SK-N-SH (cell line): ENCODE measurements around the gene PNKP. TPM values are rescaled to one million over a fixed set of nuclear protein-coding genes. Genes with fewer than 3 reads are reported as not detected.
A peak's percentile ranks its signal among the peaks of the same experiment; 100 is the strongest.

Experiments
- CTCF ChIA-PET: fragments of 300-600, 350-600 bp; formaldehyde crosslinking; extraction: SDS; loops from one replicate; lab custom pipeline; 2021; lab: Yijun Ruan, JAX
- POLR2A ChIA-PET: fragments of 350-600 bp; sonication (Branson Sonifier 250); formaldehyde crosslinking; extraction: SDS; loops from one replicate; lab custom pipeline; 2020; ENCODE audit warnings: antibody characterized with exemption, inconsistent platforms; lab: Yijun Ruan, JAX
- DNase-seq: peaks from one replicate; pipeline ENCODE4 v3.0.0; 2012
- H2AFZ ChIP-seq: fragments of 200-600 bp; sonication (generic); 2 replicates; pipeline ENCODE4 v1.8.1; 2016; ENCODE audit warnings: antibody characterized with exemption, mild to moderate bottlenecking, low read depth
- H3F3A ChIP-seq: fragments of 200-600 bp; sonication (generic); replicated peaks from 2 replicates; pipeline ENCODE3; 2016; ENCODE audit warnings: antibody characterized with exemption, mild to moderate bottlenecking; ENCODE audit not compliant: insufficient read depth
- H3K27ac ChIP-seq, 2 experiments: fragments of 200-500 bp in 1 of 2; fragments of 200-600 bp in 1 of 2; sonication (Bioruptor generic) in 1 of 2; sonication (generic), shearing (Covaris generic) in 1 of 2; 2 replicates each; pipeline versions ENCODE4 v1.5.1 to v1.6.1; 2014 to 2016; ENCODE audit warnings: low read depth in 2 of 2, inconsistent platforms in 1 of 2, low read length in 1 of 2, mild to moderate bottlenecking in 1 of 2, mixed read lengths in 1 of 2
- H3K27me3 ChIP-seq: fragments of 200-600 bp; sonication (generic), shearing (Covaris generic); 2 replicates; pipeline ENCODE4 v1.6.1; 2016; ENCODE audit warnings: mixed run types; ENCODE audit not compliant: insufficient read depth
- H3K36me3 ChIP-seq, 2 experiments: fragments of 200-500 bp in 1 of 2; fragments of 200-600 bp in 1 of 2; sonication (Bioruptor generic) in 1 of 2; sonication (generic) in 1 of 2; replicated peaks in 1 of 2; 2 replicates each; pipeline versions ENCODE3 to v1.5.1; 2014 to 2016; ENCODE audit warnings: low read length in 1 of 2, mild to moderate bottlenecking in 1 of 2; ENCODE audit not compliant: insufficient read depth in 2 of 2, control insufficient read depth in 1 of 2
- H3K4me1 ChIP-seq, 2 experiments: fragments of 200-500 bp in 1 of 2; fragments of 200-600 bp in 1 of 2; sonication (Bioruptor generic) in 1 of 2; sonication (generic), shearing (Covaris generic) in 1 of 2; 2 replicates each; pipeline versions ENCODE4 v1.5.1 to v1.6.1; 2014 to 2016; ENCODE audit warnings: low read depth in 1 of 2, low read length in 1 of 2, mixed run types in 1 of 2; ENCODE audit not compliant: insufficient read depth in 2 of 2, control insufficient read depth in 1 of 2
- H3K4me2 ChIP-seq: fragments of 200-600 bp; sonication (generic), shearing (Covaris generic); 2 replicates; pipeline ENCODE4 v1.6.1; 2017; ENCODE audit warnings: mixed run types
- H3K4me3 ChIP-seq, 2 experiments: fragments of 200-500 bp in 1 of 2; fragments of 200-600 bp in 1 of 2; sonication (Bioruptor generic) in 1 of 2; sonication (generic), shearing (Covaris generic) in 1 of 2; 2 replicates each; pipeline versions ENCODE4 v1.5.1 to v1.8.1; 2014 to 2016; ENCODE audit warnings: low read depth in 2 of 2, inconsistent platforms in 1 of 2, low read length in 1 of 2, mild to moderate bottlenecking in 1 of 2, mixed read lengths in 1 of 2, moderate library complexity in 1 of 2
- H3K79me2 ChIP-seq: fragments of 200-600 bp; sonication (generic); 2 replicates; pipeline ENCODE4 v1.8.1; 2017; ENCODE audit warnings: mild to moderate bottlenecking; ENCODE audit not compliant: insufficient read depth
- H3K9ac ChIP-seq: fragments of 200-600 bp; sonication (generic); 2 replicates; pipeline ENCODE4 v1.6.1; 2017; ENCODE audit warnings: mixed run types
- H3K9me2 ChIP-seq: fragments of 200-600 bp; sonication (generic); 2 replicates; pipeline ENCODE4 v1.6.1; 2017; ENCODE audit warnings: mixed run types
- H3K9me3 ChIP-seq: fragments of 200-600 bp; sonication (generic); 2 replicates; pipeline ENCODE4 v1.6.1; 2017; ENCODE audit warnings: mixed run types, mild to moderate bottlenecking, moderate library complexity
- H4K20me1 ChIP-seq: fragments of 200-600 bp; sonication (generic); 2 replicates; pipeline ENCODE4 v1.6.1; 2017; ENCODE audit warnings: mild to moderate bottlenecking, mixed run types; ENCODE audit not compliant: insufficient read depth
- CHD2 ChIP-seq: fragments of 150-350 bp; IDR thresholded peaks from 2 replicates; pipeline ENCODE4 v1.6.1; 2018; ENCODE audit warnings: low read length; ENCODE audit not compliant: partially characterized antibody
- CTCF ChIP-seq: fragments of 200-600 bp; sonication (generic); IDR thresholded peaks from 2 replicates; pipeline ENCODE4 v1.6.1; 2017; ENCODE audit warnings: antibody characterized with exemption, mild to moderate bottlenecking, moderate library complexity
- ELF1 ChIP-seq: IDR thresholded peaks from 2 replicates; pipeline ENCODE4 v1.4.0; 2012
- MEF2A ChIP-seq: IDR thresholded peaks from 2 replicates; pipeline ENCODE4 v1.4.0; 2012; ENCODE audit warnings: low read depth, borderline replicate concordance
- POLR2AphosphoS5 ChIP-seq: IDR thresholded peaks from 2 replicates; pipeline ENCODE4 v1.6.1; 2012; ENCODE audit warnings: low read depth, low read length
- RXRA ChIP-seq: IDR thresholded peaks from 2 replicates; pipeline ENCODE4 v1.4.0; 2012; ENCODE audit warnings: low read depth, mild to moderate bottlenecking, borderline replicate concordance
- TAF1 ChIP-seq: IDR thresholded peaks from 2 replicates; pipeline ENCODE4 v1.6.1; 2012; ENCODE audit warnings: low read depth, mild to moderate bottlenecking, low read length, moderate library complexity, borderline replicate concordance
- TCF12 ChIP-seq: IDR thresholded peaks from 2 replicates; pipeline ENCODE4 v1.4.0; 2012
- TEAD4 ChIP-seq: IDR thresholded peaks from 2 replicates; pipeline ENCODE4 v1.4.0; 2012; ENCODE audit warnings: mild to moderate bottlenecking, borderline replicate concordance; ENCODE audit not compliant: insufficient read depth
- USF1 ChIP-seq: IDR thresholded peaks from 2 replicates; pipeline ENCODE4 v1.4.0; 2012; ENCODE audit warnings: low read depth, borderline replicate concordance
- USF2 ChIP-seq: fragments of 150-350 bp; IDR thresholded peaks from 2 replicates; pipeline ENCODE4 v1.6.1; 2017; ENCODE audit warnings: antibody characterized with exemption, low read length, low read depth, borderline replicate concordance
- YY1 ChIP-seq: IDR thresholded peaks from 2 replicates; pipeline ENCODE4 v1.4.0; 2012; ENCODE audit warnings: low read depth, mild to moderate bottlenecking
- WGBS: methylation state at CpG from one replicate; pipeline ENCODE4 v1.1.6; 2017; ENCODE audit warnings: low lambda C conversion rate; 5-methylcytosine and 5-hydroxymethylcytosine counted together
- polyA plus RNA-seq, 3 experiments: library from polyadenylated mRNA; depleted of rRNA; stranded (reverse); fragments of >200 nt; gene quantifications; 2 replicates each; pipeline ENCODE4 v1.2.3, GENCODE V29; 2012

PNKP gene
- polyA plus RNA-seq, 1 of the 3 experiments (the other 2 are of a cell fraction) = 52.0 TPM

- CTCF ChIA-PET = interaction anchor here (0.6 to 3.4 kb wide), 6 partner anchors 10 to 112 kb away, joined by 3 to 20 read pairs (median 4); partner anchors contain the start of genes AKT1S1, PTOV1 and TBC1D17
- 90% methylated on average over 22 of the region's 24 CpGs for WGBS
- TF ChIP-seq ELF1 (no peak), MEF2A (no peak), USF2 (no peak), CHD2 (no peak), TAF1 (no peak), TEAD4 (no peak), TCF12 (no peak), USF1 (no peak), POLR2AphosphoS5 (no peak), YY1 (no peak)
Measured at GRCh38 chr19:49863254-49863934, 4.0 kb downstream of the PNKP start.

GRCh38 chr19:49862391-49863253 is 4.8 kb downstream of the PNKP start:
- POLR2A ChIA-PET = no interaction called here
- Histone ChIP-seq H3K4me3 (no peak overlapping the region), H3K27me3 (no peaks in the 10 kb centered on the region), H2AFZ (no peak overlapping the region), H3K36me3 (peaks cover 25 to 57% of the 10 kb centered on the region in 2 experiments)
- no peak for TF ChIP-seq RXRA
- peak; percentile 50 for TF ChIP-seq CTCF
- TF ChIP-seq, all 33 proteins: peak for 1
- Histone ChIP-seq H4K20me1 (peaks cover 36% of the 10 kb centered on the region), H3K9me2 (no peaks in the 10 kb centered on the region), H3K4me2 (no peak overlapping the region), H3K27ac (no peak overlapping the region; a peak in 1 of 4 replicates), H3K9me3 (no peaks in the 10 kb centered on the region), H3F3A (peaks cover 42% of the 10 kb centered on the region), H3K9ac (no peak overlapping the region), H3K4me1 (peaks cover 22 to 23% of the 10 kb centered on the region in 2 experiments; a peak in 3 of 4 replicates), H3K79me2 (peaks cover 42% of the 10 kb centered on the region)
- CTCF ChIA-PET = interaction anchor here (1.0 to 3.4 kb wide), 5 partner anchors 9 to 111 kb away, joined by 3 to 20 read pairs (median 4); partner anchors contain the start of genes AKT1S1, PTOV1 and TBC1D17
- 83% methylated on average over 29 of the region's 49 CpGs for WGBS
- DNase-seq = peak; percentile 77

More at GRCh38 chr19:49863254-49863934, 4.0 kb downstream of the PNKP start:
- Histone ChIP-seq H3K9me2 (no peaks in the 10 kb centered on the region), H3K4me2 (no peak overlapping the region), H3K27ac (no peak overlapping the region; a peak in 1 of 4 replicates), H3K4me1 (peaks cover 26% of the 10 kb centered on the region in 2 experiments; a peak in 3 of 4 replicates), H3K9ac (no peak overlapping the region), H3F3A (peaks cover 41% of the 10 kb centered on the region), H3K9me3 (no peaks in the 10 kb centered on the region), H3K27me3 (no peaks in the 10 kb centered on the region), H2AFZ (no peak overlapping the region), H3K79me2 (peaks cover 42% of the 10 kb centered on the region), H3K36me3 (peaks cover 25 to 51% of the 10 kb centered on the region in 2 experiments), H3K4me3 (no peak overlapping the region), H4K20me1 (peaks cover 30% of the 10 kb centered on the region)
- DNase-seq = no peak
- POLR2A ChIA-PET = interaction anchor here (2.6 kb wide), 1 partner anchor 12 kb away, joined by 25 read pairs; the partner anchor contains the start of gene PTOV1
